ENCODE data around the gene DOCK4. TPM values are rescaled to one million over a fixed set of nuclear protein-coding genes. Genes with fewer than 3 reads are reported as not detected.

The DOCK4 gene
- total RNA-seq, 4 donors from 2014 or later, result 6.4 to 20.5 (median 9.7) TPM

GRCh38 chr7:111771638-111772037 is 434.6 kb downstream of the DOCK4 start:
- no peaks in the 10 kb centered on the region for H3K27me3 ChIP-seq
- no peak for DNase-seq (ENCODE audit: low spot score in 2 of 2)
- no peak overlapping the region for H3K4me3 ChIP-seq
- peaks cover 15% of the 10 kb centered on the region for H3K36me3 ChIP-seq
- TF ChIP-seq POLR2AphosphoS5 (IDR thresholded peaks at IDR 0.05), result no peak
- no peak for TF ChIP-seq CTCF (IDR thresholded peaks at IDR 0.05)
- TF ChIP-seq POLR2A (IDR thresholded peaks at IDR 0.05), result no peak
- TF ChIP-seq EP300 (IDR thresholded peaks at IDR 0.05), result no peak
- H3K9me3 ChIP-seq, result no peaks in the 10 kb centered on the region
- 92% methylated on average over 5 of the region's 5 CpGs for WGBS
- no peak overlapping the region for H3K27ac ChIP-seq
- no peaks in the 10 kb centered on the region for H3K4me1 ChIP-seq

- Histone ChIP-seq H3K36me3 (peaks cover 15% of the 10 kb centered on the region), H3K4me1 (peaks cover 5% of the 10 kb centered on the region), H3K4me3 (no peak overlapping the region), H3K27me3 (no peaks in the 10 kb centered on the region), H3K9me3 (no peaks in the 10 kb centered on the region), H3K27ac (no peak overlapping the region)
- no peak for DNase-seq (ENCODE audit: low spot score in 2 of 2)
- TF ChIP-seq CTCF (IDR thresholded peaks at IDR 0.05) (no peak), EP300 (IDR thresholded peaks at IDR 0.05) (no peak)
- 70% methylated on average over 2 of the region's 2 CpGs for WGBS
These were observed 436.1 kb downstream of the DOCK4 start for GRCh38 chr7:111770116-111770515.

GRCh38 chr7:111765751-111766643 is 440.2 kb downstream of the DOCK4 start:
- H3K27ac ChIP-seq, result no peak overlapping the region
- H3K27me3 ChIP-seq, result no peaks in the 10 kb centered on the region
- no peak overlapping the region for H3K4me3 ChIP-seq
- H3K9me3 ChIP-seq, result no peaks in the 10 kb centered on the region
- TF ChIP-seq POLR2A (IDR thresholded peaks at IDR 0.05), result no peak
- no peak for TF ChIP-seq EP300 (IDR thresholded peaks at IDR 0.05)
- no peak for TF ChIP-seq POLR2AphosphoS5 (IDR thresholded peaks at IDR 0.05)
- TF ChIP-seq CTCF (IDR thresholded peaks at IDR 0.05), result no peak
- peaks cover 3% of the 10 kb centered on the region for H3K36me3 ChIP-seq
- peaks cover 5% of the 10 kb centered on the region for H3K4me1 ChIP-seq
- 34% methylated on average over 6 of the region's 6 CpGs for WGBS
- no peak for DNase-seq (ENCODE audit: low spot score in 2 of 2)

- 33% methylated on average over 3 of the region's 3 CpGs for WGBS
- peaks cover 5% of the 10 kb centered on the region for H3K4me1 ChIP-seq
- H3K36me3 ChIP-seq, result peaks cover 9% of the 10 kb centered on the region
These were observed 442.9 kb downstream of the DOCK4 start for GRCh38 chr7:111763221-111763801.

More at GRCh38 chr7:111763221-111763801, 442.9 kb downstream of the DOCK4 start:
- DNase-seq (ENCODE audit: low spot score in 2 of 2), result no peak
- Histone ChIP-seq H3K27ac (no peak overlapping the region), H3K9me3 (no peaks in the 10 kb centered on the region), H3K4me3 (no peak overlapping the region), H3K27me3 (no peaks in the 10 kb centered on the region)
- no peak for TF ChIP-seq POLR2AphosphoS5 (IDR thresholded peaks at IDR 0.05)
- TF ChIP-seq CTCF (IDR thresholded peaks at IDR 0.05), result peak; percentile 14 to 54
